Peyer's patch (tissue), 4 donors: ENCODE data around the gene SEC22A.

ENCODE experiments used
- POLR2A ChIP-seq, 2 donors: fragments of 450-650 bp; IDR thresholded peaks; one replicate each; pipeline ENCODE4 v1.5.1; 2017; ENCODE audit warnings: antibody characterized with exemption in 2 of 2, mild to moderate bottlenecking in 2 of 2, moderate library complexity in 2 of 2
- TF ChIP-seq, protein P1 (sequence below), 6 experiments: fragments of 450-650 bp in 4 of 6; fragments of 200-600 bp in 2 of 6; sonication (generic) in 1 of 6; IDR thresholded peaks; one replicate each; pipeline ENCODE4 v1.5.1; 2017 to 2019; ENCODE audit warnings: antibody characterized with exemption in 6 of 6, mild to moderate bottlenecking in 3 of 6, moderate library complexity in 1 of 6

- TF ChIP-seq, protein P1, sequence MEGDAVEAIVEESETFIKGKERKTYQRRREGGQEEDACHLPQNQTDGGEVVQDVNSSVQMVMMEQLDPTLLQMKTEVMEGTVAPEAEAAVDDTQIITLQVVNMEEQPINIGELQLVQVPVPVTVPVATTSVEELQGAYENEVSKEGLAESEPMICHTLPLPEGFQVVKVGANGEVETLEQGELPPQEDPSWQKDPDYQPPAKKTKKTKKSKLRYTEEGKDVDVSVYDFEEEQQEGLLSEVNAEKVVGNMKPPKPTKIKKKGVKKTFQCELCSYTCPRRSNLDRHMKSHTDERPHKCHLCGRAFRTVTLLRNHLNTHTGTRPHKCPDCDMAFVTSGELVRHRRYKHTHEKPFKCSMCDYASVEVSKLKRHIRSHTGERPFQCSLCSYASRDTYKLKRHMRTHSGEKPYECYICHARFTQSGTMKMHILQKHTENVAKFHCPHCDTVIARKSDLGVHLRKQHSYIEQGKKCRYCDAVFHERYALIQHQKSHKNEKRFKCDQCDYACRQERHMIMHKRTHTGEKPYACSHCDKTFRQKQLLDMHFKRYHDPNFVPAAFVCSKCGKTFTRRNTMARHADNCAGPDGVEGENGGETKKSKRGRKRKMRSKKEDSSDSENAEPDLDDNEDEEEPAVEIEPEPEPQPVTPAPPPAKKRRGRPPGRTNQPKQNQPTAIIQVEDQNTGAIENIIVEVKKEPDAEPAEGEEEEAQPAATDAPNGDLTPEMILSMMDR (IDR thresholded peaks at IDR 0.05), result no peak
- TF ChIP-seq POLR2A (IDR thresholded peaks at IDR 0.05), result no peak
These were observed 82.1 kb downstream of the SEC22A start for GRCh38 chr3:123283657-123284398.
